Left ventricle myocardium inferior (tissue), 1 donor: ENCODE measurements around the gene SH3PXD2A. TPM values are rescaled to one million over a fixed set of nuclear protein-coding genes. Genes with fewer than 3 reads are reported as not detected.

Experiments
- DNase-seq: peaks from one replicate; pipeline ENCODE4 v3.0.0-alpha.2; 2020
- H3K27ac ChIP-seq: fragments of 200-600 bp; replicated peaks from 2 replicates; pipeline ENCODE4 v1.8.0; 2021
- H3K27me3 ChIP-seq: fragments of 200-600 bp; 2 replicates; pipeline ENCODE4 v1.8.0; 2021; ENCODE audit warnings: low read depth
- H3K36me3 ChIP-seq: fragments of 200-600 bp; 2 replicates; pipeline ENCODE4 v1.8.0; 2021
- H3K4me1 ChIP-seq: fragments of 200-600 bp; 2 replicates; pipeline ENCODE4 v1.8.0; 2021
- H3K4me3 ChIP-seq: fragments of 200-600 bp; 2 replicates; pipeline ENCODE4 v1.8.0; 2021; ENCODE audit warnings: mild to moderate bottlenecking, moderate library complexity
- H3K9me3 ChIP-seq: fragments of 200-600 bp; replicated peaks from 2 replicates; pipeline ENCODE4 v1.8.0; 2021
- intact Hi-C: fragments of 100-400 bp; cut with micrococcal nuclease; formaldehyde crosslinking; loops from one replicate; pipeline ENCODE4 v1.11.0; 2022
- total RNA-seq: library from RNA; stranded (reverse); fragmentation: NEBNext Ultra II Directional; extraction: Animal tissue kit (Norgen Biotek cat#: 25700); gene quantifications from one replicate; pipeline ENCODE4 v1.2.1, GENCODE V29; 2021
- TF ChIP-seq, protein P1 (sequence below): fragments of 200-600 bp; IDR thresholded peaks from 2 replicates; pipeline ENCODE4 v1.8.0; 2021; ENCODE audit warnings: antibody characterized with exemption, mild to moderate bottlenecking, borderline replicate concordance
- donor health status: DM: no; HTN: yes; CAD: no; lungs with severe emphysema.

Gene SH3PXD2A
- total RNA-seq, 1 donor from 2014 or later = 34.4 TPM

DNA sequence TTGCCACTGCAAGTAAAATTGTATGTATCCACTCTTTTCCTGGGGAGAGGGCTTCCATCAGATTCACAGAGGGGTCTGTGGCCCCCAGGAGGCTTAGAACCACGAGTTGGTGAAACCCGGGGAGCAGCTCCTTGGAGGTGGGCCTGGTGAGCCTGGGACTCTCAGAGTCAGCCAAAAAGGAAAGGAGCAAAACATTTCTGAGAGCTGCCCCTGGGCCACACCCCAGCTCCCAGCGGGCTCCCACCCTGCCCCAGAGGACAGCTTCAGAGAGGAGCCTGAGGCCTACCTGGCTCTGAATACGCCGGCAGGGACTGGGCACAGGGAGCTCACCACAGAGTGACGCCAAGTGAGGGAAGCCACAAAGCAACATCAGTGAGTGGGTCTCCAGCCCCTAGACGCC lies 56.9 kb downstream of the SH3PXD2A start:
- peak; percentile 1 for DNase-seq
- H3K4me1 ChIP-seq = peaks cover 29% of the 10 kb centered on the region
- H3K9me3 ChIP-seq = no peaks in the 10 kb centered on the region
- no peak overlapping the region for H3K4me3 ChIP-seq
- TF ChIP-seq, protein P1, sequence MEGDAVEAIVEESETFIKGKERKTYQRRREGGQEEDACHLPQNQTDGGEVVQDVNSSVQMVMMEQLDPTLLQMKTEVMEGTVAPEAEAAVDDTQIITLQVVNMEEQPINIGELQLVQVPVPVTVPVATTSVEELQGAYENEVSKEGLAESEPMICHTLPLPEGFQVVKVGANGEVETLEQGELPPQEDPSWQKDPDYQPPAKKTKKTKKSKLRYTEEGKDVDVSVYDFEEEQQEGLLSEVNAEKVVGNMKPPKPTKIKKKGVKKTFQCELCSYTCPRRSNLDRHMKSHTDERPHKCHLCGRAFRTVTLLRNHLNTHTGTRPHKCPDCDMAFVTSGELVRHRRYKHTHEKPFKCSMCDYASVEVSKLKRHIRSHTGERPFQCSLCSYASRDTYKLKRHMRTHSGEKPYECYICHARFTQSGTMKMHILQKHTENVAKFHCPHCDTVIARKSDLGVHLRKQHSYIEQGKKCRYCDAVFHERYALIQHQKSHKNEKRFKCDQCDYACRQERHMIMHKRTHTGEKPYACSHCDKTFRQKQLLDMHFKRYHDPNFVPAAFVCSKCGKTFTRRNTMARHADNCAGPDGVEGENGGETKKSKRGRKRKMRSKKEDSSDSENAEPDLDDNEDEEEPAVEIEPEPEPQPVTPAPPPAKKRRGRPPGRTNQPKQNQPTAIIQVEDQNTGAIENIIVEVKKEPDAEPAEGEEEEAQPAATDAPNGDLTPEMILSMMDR = no peak
- no peak overlapping the region for H3K27ac ChIP-seq
- intact Hi-C loops = no loop called here
- H3K27me3 ChIP-seq = no peaks in the 10 kb centered on the region
- H3K36me3 ChIP-seq = peaks cover 32% of the 10 kb centered on the region

GRCh38 chr10:103797857-103798256 lies 57.5 kb downstream of the SH3PXD2A start:
- TF ChIP-seq, protein P1 = no peak
- intact Hi-C loops = no loop called here
- peak; percentile 7 for DNase-seq

GRCh38 chr10:103795634-103796270 lies 59.6 kb downstream of the SH3PXD2A start:
- no peak overlapping the region for H3K4me3 ChIP-seq
- TF ChIP-seq, protein P1 = no peak
- intact Hi-C loops = no loop called here
- H3K4me1 ChIP-seq = peaks cover 40% of the 10 kb centered on the region
- peak; percentile 7 for DNase-seq
- no peaks in the 10 kb centered on the region for H3K27me3 ChIP-seq
- H3K27ac ChIP-seq = no peak overlapping the region
- H3K9me3 ChIP-seq = no peaks in the 10 kb centered on the region
- peaks cover 27% of the 10 kb centered on the region for H3K36me3 ChIP-seq

More at GRCh38 chr10:103797857-103798256, 57.5 kb downstream of the SH3PXD2A start:
- H3K36me3 ChIP-seq = peaks cover 32% of the 10 kb centered on the region
- no peaks in the 10 kb centered on the region for H3K9me3 ChIP-seq
- peaks cover 29% of the 10 kb centered on the region for H3K4me1 ChIP-seq
- no peak overlapping the region for H3K27ac ChIP-seq
- H3K4me3 ChIP-seq = no peak overlapping the region
- no peaks in the 10 kb centered on the region for H3K27me3 ChIP-seq

DNA sequence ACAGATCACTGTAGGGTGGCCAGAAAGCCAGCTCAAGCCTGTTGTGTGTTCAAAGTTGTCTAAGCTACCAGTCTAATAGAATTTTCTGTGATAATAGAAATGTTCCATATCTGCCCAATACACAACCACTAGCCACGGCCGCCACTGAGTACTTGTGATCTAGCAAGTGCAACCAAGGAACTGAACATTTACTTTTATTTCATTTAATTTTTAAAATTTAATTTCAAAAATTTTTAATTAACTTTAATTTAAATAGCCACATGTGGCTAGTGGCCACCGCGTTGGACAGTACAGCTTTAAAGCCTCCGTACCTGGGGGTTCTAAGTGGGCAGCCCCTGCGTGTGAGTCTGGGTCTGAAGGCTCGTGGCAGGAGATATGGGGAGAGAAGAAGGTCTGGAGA lies 60.4 kb downstream of the SH3PXD2A start:
- peaks cover 40% of the 10 kb centered on the region for H3K4me1 ChIP-seq
- H3K36me3 ChIP-seq = peaks cover 20% of the 10 kb centered on the region
- TF ChIP-seq, protein P1 = no peak
- no peaks in the 10 kb centered on the region for H3K9me3 ChIP-seq
- DNase-seq = peak; percentile 3
- no peak overlapping the region for H3K4me3 ChIP-seq
- no peaks in the 10 kb centered on the region for H3K27me3 ChIP-seq
- intact Hi-C loops = no loop called here
- peak overlapping the region; percentile 65 for H3K27ac ChIP-seq

DNA sequence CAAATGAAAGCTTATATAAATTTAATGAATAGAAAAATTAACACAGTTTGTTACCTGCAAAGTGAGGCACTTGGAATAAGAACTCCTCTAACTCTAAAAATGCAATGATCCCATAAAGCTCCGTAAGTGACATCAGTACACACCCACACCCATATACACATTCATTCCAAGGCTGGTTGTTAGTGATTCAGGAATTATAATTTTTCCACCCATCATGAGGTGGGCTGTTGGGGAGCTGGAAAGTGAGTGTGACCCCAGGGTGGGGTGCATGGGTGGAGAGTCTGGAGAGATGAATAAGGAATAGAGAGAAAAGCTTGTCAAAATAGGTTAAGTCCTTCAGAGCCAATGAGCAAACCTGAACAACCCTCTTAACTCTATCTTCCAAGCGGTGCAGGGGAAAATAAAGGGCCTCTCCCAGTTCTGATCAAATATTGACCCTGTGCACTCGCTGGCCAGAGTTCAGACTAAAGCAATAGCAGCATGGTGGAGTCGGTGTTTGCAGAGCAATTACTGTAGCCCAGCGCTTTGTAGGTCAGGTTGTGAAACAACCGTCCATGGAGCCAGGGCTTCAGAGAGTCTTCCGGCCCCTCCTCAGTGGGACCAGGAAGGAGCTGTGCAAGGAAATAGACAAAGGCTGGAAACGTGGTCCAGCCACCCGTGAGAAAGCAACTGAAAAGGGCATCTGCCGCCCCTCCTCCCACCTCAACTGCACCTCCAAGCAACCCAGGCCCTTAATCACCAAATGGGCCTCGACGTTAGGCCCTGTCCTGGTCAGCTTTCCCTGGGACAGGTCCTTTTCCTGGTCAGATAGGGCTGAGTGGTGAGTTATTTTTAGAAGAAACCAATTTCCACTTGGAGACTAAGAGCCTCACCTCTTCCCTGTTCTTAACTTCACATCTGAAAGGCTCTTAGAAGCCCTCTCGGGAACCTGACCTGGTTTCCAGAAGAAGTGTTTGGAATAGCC lies 61.2 kb downstream of the SH3PXD2A start:
- peak; percentile 16 for DNase-seq
- intact Hi-C loops = no loop called here
- TF ChIP-seq, protein P1 = no peak
- Histone ChIP-seq H3K4me1 (peaks cover 47% of the 10 kb centered on the region), H3K27ac (peak overlapping the region; percentile 65), H3K27me3 (no peaks in the 10 kb centered on the region), H3K4me3 (no peak overlapping the region), H3K36me3 (peaks cover 12% of the 10 kb centered on the region), H3K9me3 (no peaks in the 10 kb centered on the region)
